ENCODE results near the gene ABL1.

The ABL1 gene

DNA sequence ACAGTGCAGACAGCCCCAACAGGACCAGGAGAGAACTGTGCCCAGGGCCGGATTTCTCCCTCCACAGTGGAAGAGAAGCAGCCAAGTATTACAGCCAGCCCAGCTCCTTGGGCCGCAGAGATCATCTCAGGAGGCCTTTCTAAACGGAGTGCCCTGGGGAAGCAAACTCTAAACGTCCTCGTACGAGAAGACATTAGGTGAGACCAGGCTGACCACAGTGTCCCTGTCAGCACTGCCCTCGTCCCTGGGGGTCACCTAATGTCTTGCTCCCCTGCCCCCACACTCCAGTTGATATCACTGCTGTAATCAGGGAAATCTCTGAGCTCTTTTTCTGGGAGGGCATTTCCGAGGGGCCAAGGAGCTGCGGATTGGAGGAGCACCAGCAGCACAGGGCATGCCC is 55.1 kb downstream of the ABL1 start:
- no peak overlapping the region for H3K4me3 ChIP-seq (ENCODE audit: low read depth, low read length)
- TF ChIP-seq, protein P1, sequence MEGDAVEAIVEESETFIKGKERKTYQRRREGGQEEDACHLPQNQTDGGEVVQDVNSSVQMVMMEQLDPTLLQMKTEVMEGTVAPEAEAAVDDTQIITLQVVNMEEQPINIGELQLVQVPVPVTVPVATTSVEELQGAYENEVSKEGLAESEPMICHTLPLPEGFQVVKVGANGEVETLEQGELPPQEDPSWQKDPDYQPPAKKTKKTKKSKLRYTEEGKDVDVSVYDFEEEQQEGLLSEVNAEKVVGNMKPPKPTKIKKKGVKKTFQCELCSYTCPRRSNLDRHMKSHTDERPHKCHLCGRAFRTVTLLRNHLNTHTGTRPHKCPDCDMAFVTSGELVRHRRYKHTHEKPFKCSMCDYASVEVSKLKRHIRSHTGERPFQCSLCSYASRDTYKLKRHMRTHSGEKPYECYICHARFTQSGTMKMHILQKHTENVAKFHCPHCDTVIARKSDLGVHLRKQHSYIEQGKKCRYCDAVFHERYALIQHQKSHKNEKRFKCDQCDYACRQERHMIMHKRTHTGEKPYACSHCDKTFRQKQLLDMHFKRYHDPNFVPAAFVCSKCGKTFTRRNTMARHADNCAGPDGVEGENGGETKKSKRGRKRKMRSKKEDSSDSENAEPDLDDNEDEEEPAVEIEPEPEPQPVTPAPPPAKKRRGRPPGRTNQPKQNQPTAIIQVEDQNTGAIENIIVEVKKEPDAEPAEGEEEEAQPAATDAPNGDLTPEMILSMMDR (IDR thresholded peaks at IDR 0.05; ENCODE audit: low read depth, low read length), result no peak

DNA sequence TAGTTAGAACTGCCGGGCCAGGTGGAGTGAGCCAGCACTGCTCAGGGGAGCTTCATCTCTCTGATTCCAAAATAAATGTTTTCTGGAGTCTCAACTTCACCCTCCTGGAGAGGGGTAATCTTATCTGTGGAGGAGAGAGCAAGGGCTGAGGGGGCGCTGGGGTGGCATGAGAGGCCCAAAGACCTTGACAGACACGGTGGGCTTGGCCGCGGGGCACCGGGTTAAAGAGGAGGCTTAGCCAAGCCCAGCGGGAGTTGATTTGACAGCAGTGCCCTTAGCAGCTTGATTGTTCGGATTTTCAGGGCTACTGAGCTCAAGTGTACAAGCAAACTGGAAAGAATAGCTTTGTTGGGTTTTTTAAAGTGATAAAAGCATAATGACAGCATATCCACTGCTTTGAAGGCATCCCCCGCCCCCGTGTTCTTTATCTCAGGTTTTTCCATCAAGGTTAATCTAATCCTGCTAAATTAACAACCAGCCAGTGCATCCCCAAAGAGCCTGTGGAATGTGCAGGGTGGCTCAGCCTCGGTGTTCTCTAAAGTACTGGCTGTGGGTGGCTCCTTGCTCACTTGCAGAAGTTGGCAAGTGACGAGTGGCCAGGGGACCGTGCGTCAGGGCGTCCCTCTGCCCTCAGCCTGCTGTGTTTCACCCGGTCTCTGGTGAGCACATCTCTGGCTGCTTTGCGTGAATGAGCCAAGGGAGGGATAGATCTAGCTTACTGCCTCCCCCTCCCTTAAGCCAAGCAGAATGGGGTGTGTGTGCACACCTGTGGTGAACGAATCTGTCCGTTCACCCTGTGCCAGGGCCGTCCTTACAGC is 56.0 kb downstream of the ABL1 start:
- TF ChIP-seq, protein P1 (IDR thresholded peaks at IDR 0.05; ENCODE audit: low read depth, low read length), result no peak
- H3K4me3 ChIP-seq (ENCODE audit: low read depth, low read length), result no peak overlapping the region

DNA sequence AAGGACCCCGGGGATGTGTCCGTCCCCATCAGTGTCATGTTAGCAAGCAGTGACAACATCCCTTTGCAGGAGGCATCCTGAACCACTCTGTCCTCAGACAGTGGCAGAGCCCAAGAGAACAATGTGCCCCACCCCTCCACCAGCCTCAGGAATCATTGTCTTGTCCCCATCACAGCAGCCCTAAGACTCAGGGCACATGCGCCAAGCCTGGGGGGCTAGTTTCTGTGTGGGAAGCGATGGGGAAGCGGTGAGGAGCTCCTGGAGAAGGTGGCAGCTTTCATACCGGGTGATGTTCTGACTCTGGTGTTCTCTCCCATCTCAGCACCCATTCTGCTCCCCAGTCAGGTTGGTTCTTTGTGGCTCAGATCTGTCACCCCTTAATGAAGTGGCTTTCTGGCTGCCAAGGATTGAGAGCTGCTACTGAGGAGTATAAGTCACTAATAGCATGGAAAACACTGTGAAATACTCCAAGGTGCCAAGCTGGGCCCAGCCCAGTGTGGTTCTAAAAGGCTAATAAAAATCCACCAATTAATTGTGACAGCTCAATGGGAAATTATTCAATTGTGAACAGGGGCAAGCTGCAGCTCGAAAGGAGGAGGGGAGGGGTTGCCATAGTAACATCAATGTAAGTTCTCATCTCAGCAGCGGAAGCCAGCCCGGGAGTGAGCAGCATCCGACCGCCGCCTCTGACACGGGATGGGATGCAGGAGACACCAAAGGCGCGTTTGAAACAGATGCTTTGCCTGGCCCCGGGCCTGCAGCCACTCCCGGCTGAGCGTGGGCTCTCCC is 56.8 kb downstream of the ABL1 start:
- TF ChIP-seq, protein P1 (IDR thresholded peaks at IDR 0.05; ENCODE audit: low read depth, low read length), result no peak
- H3K4me3 ChIP-seq (ENCODE audit: low read depth, low read length), result no peak overlapping the region

DNA sequence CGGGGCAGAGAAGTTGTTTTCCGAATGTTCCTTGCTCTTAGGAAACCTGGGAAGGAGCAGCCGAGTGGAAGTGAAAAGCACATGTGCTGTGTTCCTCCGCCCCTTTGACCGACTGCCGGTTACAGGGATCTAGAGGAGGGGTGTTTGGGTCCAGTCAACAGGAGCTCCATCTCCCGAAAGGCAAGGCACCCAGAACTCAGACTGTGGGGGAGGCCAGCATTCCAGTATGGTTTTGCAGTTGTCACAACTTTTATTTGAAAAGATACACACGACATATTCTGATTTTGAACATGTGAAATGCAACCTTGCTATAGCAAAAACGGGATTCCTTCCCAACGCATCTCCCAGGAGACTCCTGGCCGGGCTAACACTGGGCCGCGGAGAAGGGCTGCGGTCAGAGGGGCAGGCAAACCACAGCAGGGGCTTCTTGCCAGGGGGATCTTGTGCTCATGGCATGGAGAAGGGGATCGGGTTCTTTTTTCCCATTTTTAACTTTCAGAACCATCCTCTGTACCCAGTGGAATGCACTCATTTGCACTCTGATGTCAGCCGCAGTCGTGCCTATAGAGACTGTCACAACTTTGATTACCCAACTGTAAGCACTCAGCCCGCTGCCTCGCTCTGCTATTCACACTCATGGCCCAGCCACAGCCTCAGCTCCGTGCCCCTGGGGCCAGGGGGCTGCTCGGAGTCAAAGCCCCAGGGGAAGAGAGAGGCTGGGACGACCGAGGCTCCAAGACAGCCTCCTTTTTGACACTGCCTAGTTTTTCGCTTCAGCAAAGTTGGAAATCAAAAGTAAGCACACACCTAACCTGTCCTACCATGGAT is 57.6 kb downstream of the ABL1 start:
- H3K4me3 ChIP-seq (ENCODE audit: low read depth, low read length), result no peak overlapping the region
- TF ChIP-seq, protein P1 (IDR thresholded peaks at IDR 0.05; ENCODE audit: low read depth, low read length), result no peak

DNA sequence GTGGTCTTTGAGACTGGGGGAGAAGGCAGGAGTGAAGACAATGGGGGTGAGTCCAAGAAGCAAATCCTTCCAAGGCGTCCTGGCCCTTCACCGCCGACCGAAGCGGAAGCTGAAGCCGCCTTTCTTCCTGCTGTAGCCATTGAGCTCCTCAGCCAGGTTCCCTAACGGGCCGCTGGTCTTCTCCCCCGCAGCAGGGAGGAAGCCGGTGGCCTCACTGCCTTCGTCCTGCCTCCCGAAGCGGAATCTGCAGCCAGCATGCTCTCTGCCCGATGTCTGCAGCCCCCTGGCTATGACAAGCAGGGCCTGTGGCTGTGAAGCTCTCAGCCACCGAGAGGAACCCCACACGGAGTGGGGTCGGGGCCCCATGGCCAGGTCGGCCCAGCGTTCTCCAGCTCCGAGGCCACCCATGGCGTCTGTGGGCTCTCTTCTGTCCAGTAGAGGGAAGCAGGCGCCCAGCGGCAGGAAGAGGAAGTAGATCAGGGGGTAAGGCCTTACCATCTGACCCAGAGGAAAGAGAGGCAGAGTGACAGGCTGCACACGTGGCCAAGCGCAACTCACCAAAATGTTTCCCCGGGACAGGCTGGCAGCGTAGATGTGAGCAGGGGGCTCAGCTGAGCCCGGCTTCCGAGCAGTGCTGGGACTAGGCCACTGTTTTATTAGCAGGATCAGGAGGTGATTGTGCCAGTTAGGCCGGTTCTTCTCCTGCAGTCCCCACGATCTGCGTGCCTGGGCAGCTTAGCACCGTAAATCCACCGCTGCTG is 58.5 kb downstream of the ABL1 start:
- TF ChIP-seq, protein P1 (IDR thresholded peaks at IDR 0.05; ENCODE audit: low read depth, low read length), result no peak
- H3K4me3 ChIP-seq (ENCODE audit: low read depth, low read length), result no peak overlapping the region

DNA sequence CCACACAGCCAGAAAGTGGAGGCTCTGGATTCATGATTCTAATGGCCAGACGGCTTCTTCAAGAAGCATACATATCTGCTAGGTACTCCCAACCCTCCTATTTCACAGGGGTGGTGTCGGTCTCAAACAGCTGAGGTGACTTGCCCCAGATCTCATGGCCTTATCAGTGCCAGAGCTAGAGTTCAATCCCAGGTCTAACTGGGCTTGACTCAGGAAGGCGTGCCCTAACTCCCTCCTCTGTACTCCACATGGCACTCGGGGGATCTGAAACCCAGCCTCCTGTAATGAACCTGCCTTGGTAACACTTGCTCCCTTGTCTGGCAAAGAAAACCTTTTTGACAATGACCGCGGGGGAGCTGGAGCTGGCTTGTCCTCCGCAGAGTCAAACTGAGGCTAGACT is 59.5 kb downstream of the ABL1 start:
- TF ChIP-seq, protein P1 (IDR thresholded peaks at IDR 0.05; ENCODE audit: low read depth, low read length), result no peak
- no peak overlapping the region for H3K4me3 ChIP-seq (ENCODE audit: low read depth, low read length)
